ENCODE results near the gene MYL5. TPM values are rescaled to one million over a fixed set of nuclear protein-coding genes. Genes with fewer than 3 reads are reported as not detected.

Gene MYL5
- total RNA-seq, 3 donors from 2014 or later: 26.1 to 52.5 (median 50.7) TPM

DNA sequence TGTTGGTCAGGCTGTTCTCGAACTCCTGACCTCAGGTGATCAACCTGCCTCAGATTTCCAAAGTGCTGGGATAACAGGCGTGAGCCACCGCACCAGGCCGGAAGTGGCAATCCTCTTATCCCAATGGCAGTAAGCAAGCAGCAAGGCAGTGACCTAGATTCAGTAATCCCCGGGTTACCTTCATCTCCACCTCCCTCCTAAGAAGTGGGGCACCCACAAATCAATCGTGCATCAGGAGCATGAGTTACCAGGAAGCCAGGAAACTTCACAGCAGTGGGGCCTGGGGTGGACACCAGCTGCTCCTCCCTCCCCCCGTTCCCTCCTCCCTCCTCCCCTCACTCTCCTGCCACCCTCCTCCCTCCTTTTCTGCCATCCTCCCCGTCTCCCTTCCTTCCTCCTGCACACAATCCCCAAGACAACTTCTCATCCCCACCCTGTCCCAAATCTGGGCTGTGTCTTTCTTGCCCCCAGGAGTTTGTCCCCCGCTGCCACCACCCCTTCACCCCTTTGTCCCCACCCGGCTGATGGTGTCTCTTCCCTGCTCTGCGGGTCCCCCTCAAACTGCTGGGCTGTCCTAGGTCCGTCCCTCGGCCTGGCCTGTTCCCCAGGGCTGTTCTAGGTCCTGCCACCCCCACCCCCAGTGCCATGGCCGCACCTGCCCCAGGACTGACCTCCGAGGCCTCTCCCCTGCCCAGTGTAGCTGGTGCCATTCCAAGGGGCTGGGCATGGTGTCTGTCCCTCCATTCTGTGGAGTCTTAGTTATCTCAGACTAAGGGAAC, 46.8 kb upstream of the MYL5 start:
- ATAC-seq (no peak), DNase-seq (no peak)
- TF ChIP-seq, protein P1, sequence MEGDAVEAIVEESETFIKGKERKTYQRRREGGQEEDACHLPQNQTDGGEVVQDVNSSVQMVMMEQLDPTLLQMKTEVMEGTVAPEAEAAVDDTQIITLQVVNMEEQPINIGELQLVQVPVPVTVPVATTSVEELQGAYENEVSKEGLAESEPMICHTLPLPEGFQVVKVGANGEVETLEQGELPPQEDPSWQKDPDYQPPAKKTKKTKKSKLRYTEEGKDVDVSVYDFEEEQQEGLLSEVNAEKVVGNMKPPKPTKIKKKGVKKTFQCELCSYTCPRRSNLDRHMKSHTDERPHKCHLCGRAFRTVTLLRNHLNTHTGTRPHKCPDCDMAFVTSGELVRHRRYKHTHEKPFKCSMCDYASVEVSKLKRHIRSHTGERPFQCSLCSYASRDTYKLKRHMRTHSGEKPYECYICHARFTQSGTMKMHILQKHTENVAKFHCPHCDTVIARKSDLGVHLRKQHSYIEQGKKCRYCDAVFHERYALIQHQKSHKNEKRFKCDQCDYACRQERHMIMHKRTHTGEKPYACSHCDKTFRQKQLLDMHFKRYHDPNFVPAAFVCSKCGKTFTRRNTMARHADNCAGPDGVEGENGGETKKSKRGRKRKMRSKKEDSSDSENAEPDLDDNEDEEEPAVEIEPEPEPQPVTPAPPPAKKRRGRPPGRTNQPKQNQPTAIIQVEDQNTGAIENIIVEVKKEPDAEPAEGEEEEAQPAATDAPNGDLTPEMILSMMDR (IDR thresholded peaks at IDR 0.05): no peak
- intact Hi-C loops (cut with DNase I, micrococcal nuclease): no loop called here
- Histone ChIP-seq H3K4me1 (ENCODE audit: low read depth) (no peaks in the 10 kb centered on the region), H3K4me3 (no peak overlapping the region), H3K9me3 (no peaks in the 10 kb centered on the region), H3K36me3 (ENCODE audit: low read depth) (no peaks in the 10 kb centered on the region)

DNA sequence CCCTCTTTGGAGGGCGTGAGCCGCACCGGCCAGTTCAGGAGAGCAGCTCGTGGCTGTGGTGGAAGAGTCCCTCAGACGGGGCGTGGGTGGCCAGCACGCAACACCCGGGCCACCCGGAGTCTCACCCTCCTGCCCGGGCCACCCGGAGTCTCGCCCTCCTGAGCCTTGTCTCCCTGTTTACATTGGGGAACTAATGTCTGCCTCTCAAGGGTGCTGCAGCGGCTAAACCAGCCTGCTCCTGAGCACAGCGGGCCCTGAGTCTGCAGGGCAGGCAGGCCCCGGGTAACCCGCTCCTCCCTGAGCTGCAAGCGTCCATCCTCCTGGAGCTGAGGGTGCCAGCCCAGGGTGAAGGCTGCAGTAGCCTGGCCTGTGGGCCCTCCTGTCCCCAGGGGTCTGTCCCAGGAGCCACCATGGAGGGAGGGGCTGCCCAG, 46.0 kb upstream of the MYL5 start:
- TF ChIP-seq, protein P1 (IDR thresholded peaks at IDR 0.05): no peak
- H3K4me1 ChIP-seq (ENCODE audit: low read depth): no peaks in the 10 kb centered on the region
- intact Hi-C loops (cut with DNase I, micrococcal nuclease): no loop called here
- DNase-seq (no peak), ATAC-seq (no peak)
- H3K36me3 ChIP-seq (ENCODE audit: low read depth): no peaks in the 10 kb centered on the region
- no peak overlapping the region for H3K4me3 ChIP-seq
- no peaks in the 10 kb centered on the region for H3K9me3 ChIP-seq

DNA sequence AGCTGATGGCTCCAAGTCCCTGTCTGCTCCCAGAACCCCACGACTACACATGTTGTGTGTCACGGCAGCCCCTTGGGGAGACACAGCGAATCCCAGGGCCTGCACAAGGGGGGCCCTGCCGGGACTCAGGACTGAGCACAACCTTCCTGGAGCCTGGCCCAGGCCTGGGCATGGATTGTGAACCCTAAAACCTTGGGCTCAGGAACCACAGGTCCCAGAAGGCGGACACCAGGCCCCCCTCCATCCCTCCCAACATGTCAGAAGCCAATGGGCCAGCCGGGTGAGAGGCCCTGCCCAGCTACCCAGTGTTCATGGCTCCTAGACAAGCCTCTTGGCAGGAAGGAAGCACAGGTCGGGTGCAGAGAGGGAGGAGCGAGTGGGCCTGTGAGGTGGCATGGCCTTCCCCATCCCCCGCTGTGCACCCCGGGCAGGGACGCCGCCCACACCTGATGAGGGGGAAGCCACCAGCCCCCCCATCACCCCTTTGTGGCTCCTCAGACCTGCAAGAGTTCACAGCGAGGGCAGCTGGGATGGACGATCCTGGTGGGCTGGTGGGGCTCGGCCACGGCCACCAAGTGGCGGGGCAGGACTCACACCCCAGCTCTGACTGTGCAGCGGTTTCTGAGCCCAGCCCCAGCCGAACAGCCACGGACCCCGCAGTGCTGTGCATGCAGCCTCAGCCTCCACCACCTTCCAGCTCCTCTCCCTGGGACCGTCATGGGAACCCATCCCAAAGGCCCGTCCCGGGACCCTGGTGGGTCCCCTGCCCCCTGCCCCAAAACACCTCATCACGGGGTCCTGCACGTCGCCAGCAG, 45.3 kb upstream of the MYL5 start:
- intact Hi-C loops (cut with DNase I, micrococcal nuclease): no loop called here
- H3K4me3 ChIP-seq: no peak overlapping the region
- no peaks in the 10 kb centered on the region for H3K9me3 ChIP-seq
- no peaks in the 10 kb centered on the region for H3K36me3 ChIP-seq (ENCODE audit: low read depth)
- ATAC-seq (no peak), DNase-seq (no peak)
- TF ChIP-seq, protein P1 (IDR thresholded peaks at IDR 0.05): no peak
- no peaks in the 10 kb centered on the region for H3K4me1 ChIP-seq (ENCODE audit: low read depth)

DNA sequence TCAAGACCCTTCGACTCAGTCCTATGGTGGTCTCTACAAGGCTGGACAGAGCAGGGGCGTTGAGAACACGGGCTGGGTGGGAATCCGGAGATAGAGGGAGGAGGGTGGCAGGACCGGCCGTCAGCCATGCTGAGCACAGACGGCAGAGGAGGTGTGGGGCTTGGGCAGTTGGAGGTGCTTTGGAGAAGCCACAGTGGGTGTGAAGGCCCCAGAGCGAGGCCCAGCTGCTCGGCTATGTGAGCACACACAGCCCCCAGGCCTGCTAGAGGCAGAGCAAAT, 44.8 kb upstream of the MYL5 start:
- Histone ChIP-seq H3K4me1 (ENCODE audit: low read depth) (no peaks in the 10 kb centered on the region), H3K36me3 (ENCODE audit: low read depth) (no peaks in the 10 kb centered on the region), H3K9me3 (no peaks in the 10 kb centered on the region), H3K4me3 (no peak overlapping the region)
- ATAC-seq (no peak), DNase-seq (no peak)
- intact Hi-C loops (cut with DNase I, micrococcal nuclease): no loop called here
- TF ChIP-seq, protein P1 (IDR thresholded peaks at IDR 0.05): no peak

DNA sequence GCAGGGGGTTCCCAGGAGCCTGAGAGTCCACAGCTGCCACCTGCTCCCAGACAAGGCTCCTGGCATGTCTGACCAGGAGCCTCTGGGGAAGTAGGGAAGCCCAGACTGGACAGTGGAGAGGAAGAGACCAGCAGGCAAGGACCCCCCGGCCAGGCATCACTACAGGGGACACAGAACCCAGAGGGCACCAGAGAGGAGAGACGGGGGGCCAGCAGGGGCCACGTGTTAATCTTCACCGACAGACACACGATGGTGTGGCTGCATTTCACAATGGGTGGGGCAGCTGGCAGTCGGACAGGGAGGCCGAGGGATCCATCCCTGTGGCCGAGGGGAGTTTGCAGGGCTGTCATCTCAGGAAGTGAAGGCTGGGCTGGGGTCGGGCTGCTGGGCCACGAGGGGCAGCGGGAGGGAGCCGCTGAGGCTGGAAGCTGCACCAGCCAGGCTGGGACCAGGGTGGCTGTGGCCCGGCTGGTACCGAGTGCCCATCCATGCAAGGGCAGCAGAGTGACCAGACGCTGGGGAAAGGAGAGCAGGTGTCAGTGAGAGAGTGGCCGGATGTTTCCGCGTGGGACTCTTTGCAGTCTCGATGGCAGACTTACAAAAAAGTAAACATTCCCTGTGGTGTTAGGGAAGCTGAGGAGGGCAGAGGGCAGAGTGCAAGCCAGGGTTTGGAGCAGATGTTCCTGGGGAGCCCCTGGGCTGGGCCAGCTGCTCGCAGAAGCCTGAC, 44.3 kb upstream of the MYL5 start:
- Histone ChIP-seq H3K4me3 (no peak overlapping the region), H3K9me3 (no peaks in the 10 kb centered on the region), H3K36me3 (ENCODE audit: low read depth) (no peaks in the 10 kb centered on the region), H3K4me1 (ENCODE audit: low read depth) (no peaks in the 10 kb centered on the region)
- ATAC-seq (no peak), DNase-seq (no peak)
- TF ChIP-seq, protein P1 (IDR thresholded peaks at IDR 0.05): no peak
- intact Hi-C loops (cut with DNase I, micrococcal nuclease): no loop called here
